Calu3 (cell line): ENCODE results near the gene ANKS1B. TPM values are rescaled to one million over a fixed set of nuclear protein-coding genes. Genes with fewer than 3 reads are reported as not detected.

Experiments
- BruUV-seq: library from RNA; stranded (reverse); fragments of 400-500 nt; replicated peaks from 2 replicates; lab custom pipeline; 2021; lab: Mats Ljungman, UMichigan
- CTCF ChIA-PET: fragments of 300-600 bp; sonication (Branson Sonifier 250); formaldehyde crosslinking; loops from one replicate; lab custom pipeline; 2022; ENCODE audit warnings: antibody characterized with exemption; lab: Charles Lee
- DNase-seq: peaks from one replicate; pipeline ENCODE4 v3.0.0; 2022
- H3K27ac Mint-ChIP-seq: one replicate; pipeline ENCODE4 v1.8.0; 2022; ENCODE audit warnings: mixed read lengths; ENCODE audit not compliant: unreplicated experiment
- H3K27me3 Mint-ChIP-seq: one replicate; pipeline ENCODE4 v1.8.0; 2022; ENCODE audit warnings: mixed read lengths; ENCODE audit not compliant: unreplicated experiment
- H3K36me3 Mint-ChIP-seq: one replicate; pipeline ENCODE4 v1.8.0; 2022; ENCODE audit warnings: mild to moderate bottlenecking, moderate library complexity, mixed read lengths; ENCODE audit not compliant: insufficient read depth, unreplicated experiment
- H3K4me1 Mint-ChIP-seq: one replicate; pipeline ENCODE4 v1.8.0; 2022; ENCODE audit warnings: mild to moderate bottlenecking, low read depth, mixed read lengths; ENCODE audit not compliant: unreplicated experiment
- H3K4me3 Mint-ChIP-seq: one replicate; pipeline ENCODE4 v1.8.0; 2022; ENCODE audit warnings: mild to moderate bottlenecking, low read depth, moderate library complexity, mixed read lengths; ENCODE audit not compliant: unreplicated experiment
- H3K9me3 Mint-ChIP-seq: one replicate; pipeline ENCODE4 v1.8.0; 2022; ENCODE audit warnings: low read depth, mixed read lengths; ENCODE audit not compliant: unreplicated experiment
- intact Hi-C: fragments of 100-400 bp; cut with micrococcal nuclease; formaldehyde crosslinking; loops from one replicate; pipeline ENCODE4 v1.10.0; 2022; ENCODE audit not compliant: unreplicated experiment
- total RNA-seq: library from RNA; stranded (reverse); gene quantifications from 2 replicates; pipeline ENCODE4 v1.2.3, GENCODE V29; 2022
- TF ChIP-seq, protein P1 (sequence below): fragments of 200-600 bp; IDR thresholded peaks from one replicate; pipeline ENCODE4 v1.8.0; 2022; ENCODE audit warnings: antibody characterized with exemption; ENCODE audit not compliant: unreplicated experiment

Gene ANKS1B
- total RNA-seq, 1 experiment from 2014 or later = 1.7 TPM

DNA sequence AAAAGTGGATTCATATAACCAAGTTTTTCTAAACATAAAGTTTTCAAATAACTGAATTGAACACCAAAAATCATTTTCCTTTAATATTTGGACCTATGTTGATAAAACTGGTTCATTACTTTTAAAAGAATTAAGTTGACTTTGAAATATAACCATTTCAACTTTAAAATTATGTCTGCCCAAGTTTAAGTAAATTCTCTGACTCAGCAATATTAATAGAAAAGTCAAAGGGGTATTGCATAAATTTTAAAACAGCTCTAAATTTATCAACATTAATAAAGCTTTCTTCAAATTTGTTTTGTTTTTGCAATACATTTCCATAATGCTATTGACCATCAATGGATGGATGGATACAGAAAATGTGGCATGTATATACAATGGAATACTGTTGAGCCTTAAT, 505.6 kb downstream of the ANKS1B start:
- intact Hi-C loops = no loop called here
- no peak overlapping the region for H3K4me3 Mint-ChIP-seq
- no peaks in the 10 kb centered on the region for H3K27me3 Mint-ChIP-seq
- no peaks in the 10 kb centered on the region for H3K36me3 Mint-ChIP-seq
- no TSS peak for BruUV-seq
- CTCF ChIA-PET = no interaction called here
- no peak overlapping the region for H3K27ac Mint-ChIP-seq
- H3K9me3 Mint-ChIP-seq = no peaks in the 10 kb centered on the region
- H3K4me1 Mint-ChIP-seq = no peaks in the 10 kb centered on the region
- TF ChIP-seq, protein P1, sequence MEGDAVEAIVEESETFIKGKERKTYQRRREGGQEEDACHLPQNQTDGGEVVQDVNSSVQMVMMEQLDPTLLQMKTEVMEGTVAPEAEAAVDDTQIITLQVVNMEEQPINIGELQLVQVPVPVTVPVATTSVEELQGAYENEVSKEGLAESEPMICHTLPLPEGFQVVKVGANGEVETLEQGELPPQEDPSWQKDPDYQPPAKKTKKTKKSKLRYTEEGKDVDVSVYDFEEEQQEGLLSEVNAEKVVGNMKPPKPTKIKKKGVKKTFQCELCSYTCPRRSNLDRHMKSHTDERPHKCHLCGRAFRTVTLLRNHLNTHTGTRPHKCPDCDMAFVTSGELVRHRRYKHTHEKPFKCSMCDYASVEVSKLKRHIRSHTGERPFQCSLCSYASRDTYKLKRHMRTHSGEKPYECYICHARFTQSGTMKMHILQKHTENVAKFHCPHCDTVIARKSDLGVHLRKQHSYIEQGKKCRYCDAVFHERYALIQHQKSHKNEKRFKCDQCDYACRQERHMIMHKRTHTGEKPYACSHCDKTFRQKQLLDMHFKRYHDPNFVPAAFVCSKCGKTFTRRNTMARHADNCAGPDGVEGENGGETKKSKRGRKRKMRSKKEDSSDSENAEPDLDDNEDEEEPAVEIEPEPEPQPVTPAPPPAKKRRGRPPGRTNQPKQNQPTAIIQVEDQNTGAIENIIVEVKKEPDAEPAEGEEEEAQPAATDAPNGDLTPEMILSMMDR = no peak
- DNase-seq = no peak

DNA sequence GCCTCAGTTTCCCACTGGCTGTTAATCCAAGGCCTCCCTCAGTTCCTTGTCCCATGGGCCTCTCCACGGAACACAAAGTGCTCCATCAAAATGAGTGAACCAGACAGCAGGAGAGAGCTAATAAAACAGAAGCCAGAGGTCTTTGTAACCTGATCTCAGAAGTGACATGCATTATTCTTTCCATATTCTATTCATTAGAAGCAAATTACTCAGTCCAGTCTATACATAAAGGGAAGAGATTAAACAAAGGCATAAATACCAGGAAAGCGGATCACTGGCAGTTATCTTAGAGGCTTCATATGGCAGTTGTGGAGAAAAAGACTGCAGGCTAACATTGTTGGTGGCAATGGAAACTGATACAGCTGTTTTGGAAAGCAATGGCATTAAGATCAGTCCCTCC, 507.8 kb downstream of the ANKS1B start:
- CTCF ChIA-PET = no interaction called here
- Mint-ChIP-seq H3K4me1 (no peaks in the 10 kb centered on the region), H3K36me3 (no peaks in the 10 kb centered on the region), H3K9me3 (no peaks in the 10 kb centered on the region), H3K27me3 (no peaks in the 10 kb centered on the region), H3K4me3 (no peak overlapping the region), H3K27ac (no peak overlapping the region)
- TF ChIP-seq, protein P1 = no peak
- intact Hi-C loops = no loop called here
- DNase-seq = no peak
- no TSS peak for BruUV-seq

DNA sequence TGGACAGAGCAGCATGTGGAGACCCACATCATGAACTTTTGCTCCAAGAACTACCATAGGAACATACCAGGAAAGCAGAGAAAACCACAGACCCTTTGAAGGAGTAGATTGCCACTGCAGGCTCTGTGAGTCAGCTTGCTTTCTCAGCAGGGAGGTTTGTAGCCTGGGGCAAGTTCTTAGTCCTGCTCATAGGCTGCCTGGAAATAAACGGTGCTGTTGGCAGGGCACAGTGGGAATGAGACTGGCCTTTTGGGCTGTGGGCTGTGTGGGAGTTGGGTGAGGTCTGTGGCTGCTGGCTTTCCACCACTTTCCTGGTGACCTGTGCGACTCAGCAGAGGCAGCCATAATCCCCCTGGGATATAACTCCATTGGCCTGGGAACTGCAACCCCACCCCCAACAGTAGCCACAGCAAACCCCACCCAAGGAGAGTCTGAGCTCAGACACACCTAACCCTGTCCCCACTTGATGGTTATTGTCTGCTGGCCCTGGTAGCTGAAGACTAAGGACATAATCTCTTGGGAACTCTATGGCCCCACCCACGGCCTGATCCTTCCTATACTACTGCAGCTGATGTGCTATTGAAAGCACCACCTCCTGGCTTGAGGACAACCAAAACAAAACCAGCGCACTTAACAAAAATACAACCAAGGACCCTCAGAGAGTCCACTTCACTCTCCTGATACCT, 529.2 kb downstream of the ANKS1B start:
- DNase-seq = peak; percentile 40
- peaks cover 23% of the 10 kb centered on the region for H3K4me1 Mint-ChIP-seq
- H3K9me3 Mint-ChIP-seq = peaks cover 8% of the 10 kb centered on the region
- BruUV-seq = no TSS peak
- no peak overlapping the region for H3K27ac Mint-ChIP-seq
- H3K36me3 Mint-ChIP-seq = no peaks in the 10 kb centered on the region
- TF ChIP-seq, protein P1 = no peak
- H3K27me3 Mint-ChIP-seq = no peaks in the 10 kb centered on the region
- intact Hi-C loops = no loop called here
- H3K4me3 Mint-ChIP-seq = no peak overlapping the region
- CTCF ChIA-PET = no interaction called here

DNA sequence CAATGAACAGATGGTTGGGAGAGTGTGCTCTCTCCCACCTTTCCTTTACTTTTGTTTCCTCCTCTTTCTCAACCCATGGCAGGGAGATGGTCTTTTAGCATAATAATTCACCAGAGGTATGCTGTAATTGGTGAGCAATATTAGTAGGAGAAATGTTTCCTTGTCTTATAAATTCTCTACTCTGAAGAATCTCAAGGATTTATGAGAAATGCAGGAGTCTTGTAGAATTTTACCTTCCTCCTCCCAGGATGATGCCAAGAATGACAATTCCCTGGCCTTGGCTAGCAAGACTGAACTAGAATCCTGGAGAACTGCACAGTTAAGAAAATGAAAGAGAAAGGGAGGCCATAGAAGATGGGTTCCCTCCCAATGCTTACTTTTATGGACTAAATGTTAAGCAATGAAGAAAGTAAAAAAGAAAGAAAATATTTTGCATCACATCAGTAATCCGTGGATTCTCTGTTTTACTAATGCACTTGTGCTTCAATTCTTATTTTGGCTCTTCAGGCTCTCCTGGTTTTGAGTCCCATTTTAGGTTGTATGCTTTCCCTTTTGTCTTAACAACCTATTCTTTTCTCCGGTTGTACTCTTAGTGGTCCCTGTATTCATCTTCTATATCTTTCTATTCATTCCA, 530.1 kb downstream of the ANKS1B start:
- TF ChIP-seq, protein P1 = no peak
- H3K27me3 Mint-ChIP-seq = no peaks in the 10 kb centered on the region
- H3K27ac Mint-ChIP-seq = no peak overlapping the region
- H3K4me3 Mint-ChIP-seq = no peak overlapping the region
- intact Hi-C loops = no loop called here
- CTCF ChIA-PET = no interaction called here
- peaks cover 6% of the 10 kb centered on the region for H3K9me3 Mint-ChIP-seq
- BruUV-seq = no TSS peak
- no peak for DNase-seq
- peaks cover 23% of the 10 kb centered on the region for H3K4me1 Mint-ChIP-seq
- H3K36me3 Mint-ChIP-seq = no peaks in the 10 kb centered on the region
